Thyroid gland (tissue), 4 donors: ENCODE data around the gene AKR1B1. TPM values are rescaled to one million over a fixed set of nuclear protein-coding genes. Genes with fewer than 3 reads are reported as not detected.

Experiments used
- DNase-seq, 2 donors: peaks; one replicate each; pipeline ENCODE4 v3.0.0-alpha.2; 2019
- H3K27ac ChIP-seq, 3 donors: fragments of 200-600 bp; sonication (generic); 1 replicate in 2 of 3; 2 replicates in 1 of 3; pipeline ENCODE4 v1.5.1; 2016 to 2019; ENCODE audit warnings: mild to moderate bottlenecking in 1 of 3, moderate library complexity in 1 of 3
- H3K27me3 ChIP-seq: fragments of 200-600 bp; sonication (generic); one replicate; pipeline ENCODE4 v1.5.1; 2019
- H3K36me3 ChIP-seq, 2 donors: fragments of 200-600 bp; sonication (generic); one replicate each; pipeline ENCODE4 v1.5.1; 2016 to 2019
- H3K4me1 ChIP-seq, 2 donors: fragments of 200-600 bp; sonication (generic); one replicate each; pipeline ENCODE4 v1.5.1; 2017 to 2019
- H3K4me3 ChIP-seq, 3 donors: fragments of 200-600 bp; sonication (generic); replicated peaks in 1 of 3; 1 replicate in 2 of 3; 2 replicates in 1 of 3; pipeline ENCODE4 v1.5.1; 2016; ENCODE audit warnings: mild to moderate bottlenecking in 1 of 3
- H3K9me3 ChIP-seq: fragments of 200-600 bp; sonication (generic); one replicate; pipeline ENCODE4 v1.5.1; 2017
- CTCF ChIP-seq, 6 experiments: fragments of 200-600 bp in 3 of 6; fragments of 450-650 bp in 3 of 6; sonication (generic) in 3 of 6; IDR thresholded peaks; one replicate each; pipeline ENCODE4 v1.5.1; 2016 to 2019; ENCODE audit warnings: antibody characterized with exemption in 6 of 6, mild to moderate bottlenecking in 2 of 6, inconsistent platforms in 1 of 6, moderate library complexity in 1 of 6
- POLR2A ChIP-seq, 2 donors: fragments of 450-650 bp; IDR thresholded peaks; one replicate each; pipeline ENCODE4 v1.6.1; 2017; ENCODE audit warnings: antibody characterized with exemption in 2 of 2, mild to moderate bottlenecking in 2 of 2, moderate library complexity in 1 of 2
- WGBS, 2 donors: methylation state at CpG; one replicate each; pipeline ENCODE4 v1.1.5; 2017; 5-methylcytosine and 5-hydroxymethylcytosine counted together
- intact Hi-C: fragments of 100-400 bp; cut with DNase I; formaldehyde crosslinking; loops from one replicate; pipeline ENCODE4 v1.15.1; 2023
- total RNA-seq, 4 donors: library from RNA; depleted of rRNA; stranded (reverse); fragments of >200 nt; gene quantifications; one replicate each; pipeline ENCODE4 v1.2.3, GENCODE V29; 2016

Gene AKR1B1
- total RNA-seq, 4 donors from 2014 or later: 39.4 to 103 (median 63.0) TPM

DNA sequence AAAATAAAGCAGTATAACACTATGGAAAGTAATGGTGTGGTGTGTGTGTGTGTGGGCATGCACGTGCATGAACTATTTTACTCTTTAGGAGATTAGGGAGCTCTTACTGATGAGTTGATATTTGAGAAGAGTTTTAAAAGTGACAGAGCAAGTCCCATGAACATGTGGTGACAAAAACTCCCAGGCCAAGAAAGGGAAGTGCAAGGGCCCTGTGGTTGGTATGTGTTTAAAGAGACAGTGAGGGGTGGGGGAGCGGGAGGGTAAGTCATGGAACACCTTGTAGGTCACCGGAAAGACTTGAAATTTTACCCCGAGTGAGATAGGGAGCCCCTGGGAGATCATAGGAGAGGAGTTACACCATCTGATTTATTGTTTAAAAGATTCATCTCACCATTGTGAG, 63.3 kb downstream of the AKR1B1 start:
- no peaks in the 10 kb centered on the region for H3K27me3 ChIP-seq
- intact Hi-C loops: no loop called here
- H3K4me3 ChIP-seq: no peak overlapping the region
- H3K36me3 ChIP-seq: no peaks in the 10 kb centered on the region
- no peak overlapping the region for H3K27ac ChIP-seq
- WGBS, 2 donors: 79 to 83% methylated on average over 4 of the region's 4 CpGs
- DNase-seq: no peak
- H3K9me3 ChIP-seq: no peaks in the 10 kb centered on the region
- no peak for TF ChIP-seq POLR2A (IDR thresholded peaks at IDR 0.05)
- no peak for TF ChIP-seq CTCF (IDR thresholded peaks at IDR 0.05)
- no peaks in the 10 kb centered on the region for H3K4me1 ChIP-seq

DNA sequence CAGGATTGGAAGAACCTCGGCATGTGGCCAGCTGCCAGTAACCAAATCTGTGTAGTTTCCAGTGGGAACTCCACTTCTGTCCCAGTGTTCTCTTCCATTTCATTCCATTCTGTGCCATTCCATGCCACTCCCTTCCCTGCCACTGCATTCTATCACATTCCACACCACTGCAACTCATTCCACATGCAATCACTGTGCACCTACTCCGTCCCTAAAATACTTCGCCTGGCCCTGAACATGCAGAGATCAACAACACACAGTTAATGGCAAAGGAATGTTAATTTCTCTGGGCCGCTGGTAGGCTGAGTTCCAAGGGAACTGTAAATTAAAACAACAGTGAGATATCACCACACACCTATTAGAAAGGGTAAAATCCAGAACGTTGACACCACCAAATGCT, 64.8 kb downstream of the AKR1B1 start:
- 66 to 70% methylated on average over 5 of the region's 5 CpGs for WGBS, 2 donors
- no peak overlapping the region for H3K4me3 ChIP-seq
- no peaks in the 10 kb centered on the region for H3K36me3 ChIP-seq
- no peak overlapping the region for H3K27ac ChIP-seq
- no peaks in the 10 kb centered on the region for H3K27me3 ChIP-seq
- H3K9me3 ChIP-seq: no peaks in the 10 kb centered on the region
- no peak for DNase-seq
- intact Hi-C loops: no loop called here
- TF ChIP-seq POLR2A (IDR thresholded peaks at IDR 0.05) (no peak), CTCF (IDR thresholded peaks at IDR 0.05) (no peak)
- no peaks in the 10 kb centered on the region for H3K4me1 ChIP-seq

Other genes starting within 250 kb of the AKR1B1 start
- gene SLC35B4, start 142.2 kb downstream of the AKR1B1 start, total RNA-seq: 10 to 100 TPM in 1 of 4 donors, 1 to 10 TPM in 3; 8.0 to 11.3 (median 8.9) TPM
- gene AKR1B10, start 68.5 kb upstream of the AKR1B1 start, total RNA-seq: 1 to 10 TPM in 2 of 4 donors, under 1 TPM in 2; 0.42 to 5.3 (median 0.90) TPM
- 1 to 10 TPM in 1 of 4 donors, under 1 TPM in 1, not detected in 2; 0.56 to 1.2 TPM for gene AKR1B15, start 90.0 kb upstream of the AKR1B1 start, total RNA-seq
- 10 to 100 TPM; 11.9 to 23.9 (median 15.7) TPM for gene BPGM, start 187.8 kb upstream of the AKR1B1 start, total RNA-seq